Epithelial cell of umbilical artery (primary cell): ENCODE results near the gene ZNF587. TPM values are rescaled to one million over a fixed set of nuclear protein-coding genes. Genes with fewer than 3 reads are reported as not detected.

Experiments
- total RNA-seq: library from RNA; depleted of rRNA; stranded (reverse); fragments of >200 nt; gene quantifications from 2 replicates; pipeline ENCODE4 v1.2.3, GENCODE V29; 2014

The ZNF587 gene
- 29.6 and 31.8 TPM in 2 replicates for total RNA-seq

GRCh38 chr19:57849666-57850473 lies at the start of gene ZNF587:
ZNF587 (plus strand) TSS chr19:57849859; CDS start chr19:57850039, 180 bp downstream.

DNA sequence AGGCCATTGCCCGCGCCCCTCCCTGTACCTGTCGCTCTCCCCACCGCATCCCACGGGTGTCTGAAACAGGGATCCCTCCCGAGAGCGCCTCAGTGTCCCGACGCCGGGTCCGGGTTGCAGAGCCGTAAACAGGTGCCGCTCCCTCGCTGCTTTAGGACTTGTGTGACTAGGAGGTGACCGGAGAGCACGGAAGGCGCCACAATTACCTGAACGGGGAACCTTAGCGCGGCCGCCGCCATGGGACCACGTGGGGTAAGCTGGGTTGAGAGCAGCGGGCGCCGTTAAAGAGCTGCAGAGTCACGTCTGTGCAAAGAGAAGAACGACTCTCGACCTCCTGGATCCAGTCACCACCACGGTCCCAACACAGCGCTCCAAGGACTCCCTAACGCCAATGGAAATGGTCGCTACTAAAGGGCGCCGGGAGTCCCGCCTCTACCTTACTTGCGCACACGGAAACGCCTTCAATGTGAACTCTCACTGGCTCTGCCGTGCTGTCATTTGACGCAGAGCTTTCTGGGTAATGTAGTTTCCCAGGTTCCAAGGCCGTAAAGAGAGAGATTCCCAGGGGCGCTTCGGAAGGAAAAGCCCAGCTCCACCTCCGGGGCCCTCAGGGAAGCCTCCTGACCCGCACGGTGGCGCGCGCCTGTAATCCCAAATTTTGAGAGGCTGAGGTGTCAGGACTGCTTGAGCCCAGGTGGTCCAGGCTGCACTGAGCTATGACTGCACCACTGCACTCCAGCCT lies 35.0 kb upstream of the ZNF587 start, which contains the start of gene ZNF552:
ZNF552 (minus strand) TSS at position 409 of the 742 bp plus-strand sequence; CDS start at position 239, 170 bp downstream.

DNA sequence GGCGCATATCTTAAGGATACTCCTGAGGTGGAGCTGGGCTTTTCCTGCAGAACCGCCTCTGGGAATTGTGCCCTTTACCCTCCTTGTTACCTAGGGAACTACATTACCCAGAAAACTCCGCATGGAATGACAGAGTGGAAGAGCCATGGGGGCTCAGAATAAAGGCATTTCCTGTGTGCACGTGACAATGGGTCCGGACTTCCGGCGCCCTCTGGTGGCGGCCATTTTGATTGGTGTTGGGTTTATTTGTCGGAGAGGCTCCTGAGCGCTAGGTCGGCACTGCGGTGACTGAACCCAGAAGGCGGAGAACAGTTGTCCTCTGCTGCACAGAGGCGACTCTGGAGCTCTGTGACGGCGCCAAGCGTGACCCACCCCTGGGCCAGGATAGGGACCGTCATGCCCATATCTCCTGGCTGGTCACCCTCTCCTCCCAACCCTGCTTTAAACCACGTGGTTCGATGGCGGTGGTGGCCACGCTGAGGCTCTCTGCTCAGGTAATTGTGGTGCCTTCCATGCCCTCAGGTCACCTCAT lies 19.5 kb upstream of the ZNF587 start, which contains the start of gene ZNF587B:
ZNF587B (plus strand) TSS at position 229 of the 532 bp plus-strand sequence; CDS start at position 459, 230 bp downstream.

GRCh38 chr19:57888560-57889231 lies 39.0 kb downstream of the ZNF587 start, which contains the start of gene ZNF814:
ZNF814 (minus strand) TSS chr19:57889037; CDS start chr19:57888802, 235 bp downstream.

Other genes starting within 250 kb of the ZNF587 start
- gene ZNF530, start 250.0 kb upstream of the ZNF587 start, total RNA-seq: 1.4 and 7.1 TPM in 2 replicates
- gene ZNF134, start 235.6 kb upstream of the ZNF587 start, total RNA-seq: 14.9 and 18.5 TPM in 2 replicates
- 5.8 and 9.3 TPM in 2 replicates for gene ZNF211, start 216.7 kb upstream of the ZNF587 start, total RNA-seq
- not detected in 2 replicates for gene ZSCAN4, start 180.9 kb upstream of the ZNF587 start, total RNA-seq
- 7.4 and 9.4 TPM in 2 replicates for gene ZNF551, start 167.9 kb upstream of the ZNF587 start, total RNA-seq
- gene ZNF154, start 140.7 kb upstream of the ZNF587 start, total RNA-seq: 0.32 and 1.5 TPM in 2 replicates
- 4.2 and 7.0 TPM in 2 replicates for gene ZNF671, start 122.2 kb upstream of the ZNF587 start, total RNA-seq
- gene ZNF776, start 103.0 kb upstream of the ZNF587 start, total RNA-seq: 9.9 and 12.0 TPM in 2 replicates
- 11.4 and 22.9 TPM in 2 replicates for gene ZNF586, start 80.2 kb upstream of the ZNF587 start, total RNA-seq
- 6.5 and 10.5 TPM in 2 replicates for gene ZNF552, start 34.9 kb upstream of the ZNF587 start, total RNA-seq
- 20.8 and 22.5 TPM in 2 replicates for gene ZNF587B, start 19.6 kb upstream of the ZNF587 start, total RNA-seq
- 2.9 and 4.6 TPM in 2 replicates for gene ZNF814, start 39.2 kb downstream of the ZNF587 start, total RNA-seq
- 10.7 and 17.8 TPM in 2 replicates for gene ZNF417, start 66.7 kb downstream of the ZNF587 start, total RNA-seq
- gene ZNF418, start 85.5 kb downstream of the ZNF587 start, total RNA-seq: 1.6 and 2.1 TPM in 2 replicates
- 3.5 and 4.2 TPM in 2 replicates for gene ZNF256, start 97.8 kb downstream of the ZNF587 start, total RNA-seq
- gene C19orf18, start 124.7 kb downstream of the ZNF587 start, total RNA-seq: not detected in 2 replicates
- gene ZNF606, start 153.0 kb downstream of the ZNF587 start, total RNA-seq: 8.4 and 9.4 TPM in 2 replicates
- not detected in 2 replicates for gene ZSCAN1, start 184.2 kb downstream of the ZNF587 start, total RNA-seq
- gene ZNF135, start 209.4 kb downstream of the ZNF587 start, total RNA-seq: 0.30 and 0.32 TPM in 2 replicates
- gene ZSCAN18, start 248.4 kb downstream of the ZNF587 start, total RNA-seq: 11.7 TPM in 2 replicates